Caki2 (cell line): Measurements from ENCODE around the gene AHCYL2. TPM values are rescaled to one million over a fixed set of nuclear protein-coding genes. Genes with fewer than 3 reads are reported as not detected.
"Not testable (repeated sequence)": the region's sequence is repeated elsewhere in the genome, so short reads cannot be mapped to it uniquely, and the experiment has no call there.

Experiments used
- DNase-seq: peaks from one replicate; pipeline ENCODE4 v3.0.0-alpha.2; 2015; ENCODE audit warnings: low read depth
- in situ Hi-C: cut with HindIII; loops from 2 replicates; pipeline ENCODE4 v1.10.0; 2016; ENCODE audit warnings: low sequenced_read_pairs, low pct_unique_long_range_greater_than_20kb, mixed read lengths
- total RNA-seq: library from RNA; depleted of rRNA; stranded (reverse); fragments of >200 nt; shearing (Covaris generic); gene quantifications from 2 replicates; pipeline ENCODE4 v1.2.3, GENCODE V29; 2014; ENCODE audit warnings: low replicate concordance

Gene AHCYL2
- total RNA-seq, 1 experiment from 2014 or later = 3.9 TPM

DNA sequence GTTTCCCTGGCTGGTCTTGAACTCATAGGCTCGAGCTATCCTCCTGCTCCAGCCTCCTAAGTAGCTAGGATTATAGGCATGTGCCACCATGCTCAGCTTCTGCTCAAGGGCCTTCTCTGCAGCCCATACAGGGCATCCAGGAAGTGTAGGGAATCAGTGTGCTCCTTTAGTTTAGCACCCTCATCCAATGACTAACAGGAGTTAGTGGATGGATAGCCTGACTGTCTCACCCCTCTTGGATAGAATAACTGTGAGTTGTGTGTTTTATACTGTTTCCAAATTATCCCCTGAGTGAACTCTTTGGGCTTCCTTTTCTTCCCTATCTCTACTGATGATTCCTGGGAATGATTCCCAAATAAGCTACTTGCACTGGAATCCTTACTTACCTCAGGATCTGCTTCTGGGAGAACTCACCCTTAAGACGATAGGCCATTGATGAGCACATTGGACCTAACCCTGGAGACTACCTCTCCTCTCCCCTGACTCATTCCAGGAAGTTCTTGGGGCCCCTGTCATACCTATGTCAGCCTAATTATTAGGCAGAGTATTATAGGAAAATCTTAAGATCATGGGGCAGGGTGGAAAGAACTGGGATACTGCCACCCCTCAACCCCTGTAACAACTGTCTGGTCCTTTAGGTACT lies 227.9 kb downstream of the AHCYL2 start:
- in situ Hi-C loops = no loop called here
- DNase-seq = no peak

DNA sequence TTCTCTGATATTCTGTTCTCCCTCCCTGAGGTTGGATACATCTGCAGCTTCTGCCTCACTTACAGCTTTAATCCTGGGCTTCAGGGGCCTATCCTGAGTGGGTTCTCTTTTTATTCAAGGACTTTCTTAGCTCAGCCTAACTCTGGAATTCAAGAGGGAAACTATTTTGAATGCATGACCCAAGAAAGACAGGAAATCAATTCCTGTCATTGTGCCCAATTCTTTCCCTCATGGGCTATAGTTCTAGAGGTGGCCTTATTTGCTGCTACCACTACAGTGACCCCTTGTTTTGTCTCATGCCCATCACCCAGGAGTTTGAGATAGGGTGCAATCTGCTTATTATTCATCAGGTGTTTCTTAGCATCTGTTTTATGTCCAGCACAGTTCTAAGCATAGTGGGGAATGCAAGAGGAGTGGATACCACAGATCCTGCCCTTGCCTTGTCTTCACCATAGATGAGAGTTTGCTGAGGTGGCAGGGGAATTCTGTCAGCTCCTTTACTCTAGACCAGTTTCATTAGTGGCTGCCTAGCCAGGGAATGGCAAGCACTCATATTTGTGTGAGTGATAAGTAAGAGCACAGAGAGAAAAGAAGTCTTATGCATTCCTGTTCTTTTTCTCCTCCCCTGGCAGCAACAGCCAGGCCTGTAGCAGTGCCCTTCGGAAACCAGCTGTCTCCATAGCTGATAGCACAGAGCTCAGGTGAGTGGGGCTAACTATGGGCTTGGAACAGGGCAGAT lies 228.8 kb downstream of the AHCYL2 start:
- in situ Hi-C loops = no loop called here
- DNase-seq = no peak

DNA sequence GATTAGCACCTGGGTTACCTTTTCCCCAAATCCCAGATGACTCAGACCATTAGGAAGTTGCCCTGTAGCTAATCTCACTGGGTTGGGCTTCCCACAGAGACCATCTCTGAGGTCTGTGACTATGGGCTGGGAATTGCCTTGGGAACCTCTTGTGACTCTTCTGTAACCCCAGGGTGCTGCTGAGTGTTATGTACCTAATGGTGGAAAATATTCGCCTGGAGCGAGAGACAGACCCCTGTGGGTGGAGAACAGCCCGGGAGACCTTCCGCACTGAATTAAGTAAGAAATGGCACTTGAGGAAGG lies 229.4 kb downstream of the AHCYL2 start:
- DNase-seq = no peak
- in situ Hi-C loops = no loop called here

GRCh38 chr7:129456421-129456820 lies 231.6 kb downstream of the AHCYL2 start:
- no peak for DNase-seq
- in situ Hi-C loops = no loop called here

DNA sequence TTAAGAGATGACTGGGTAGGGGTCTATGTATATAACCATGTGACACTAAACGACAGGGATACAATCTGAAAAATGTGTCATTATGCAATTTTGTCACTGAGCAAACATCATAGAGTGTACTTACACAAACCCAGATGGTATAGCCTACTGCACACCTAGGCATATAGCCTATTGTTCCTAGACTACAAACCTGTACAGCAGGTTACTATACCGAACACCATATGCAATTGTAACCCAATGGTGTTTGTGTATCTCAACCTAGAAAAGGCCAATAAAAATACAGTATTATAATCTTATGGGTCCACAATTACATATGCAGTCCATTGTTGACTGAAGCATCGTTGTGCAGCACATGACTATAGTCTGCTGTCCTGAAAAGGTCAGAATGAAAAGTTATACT lies 232.3 kb downstream of the AHCYL2 start:
- in situ Hi-C loops = no loop called here
- no peak for DNase-seq

DNA sequence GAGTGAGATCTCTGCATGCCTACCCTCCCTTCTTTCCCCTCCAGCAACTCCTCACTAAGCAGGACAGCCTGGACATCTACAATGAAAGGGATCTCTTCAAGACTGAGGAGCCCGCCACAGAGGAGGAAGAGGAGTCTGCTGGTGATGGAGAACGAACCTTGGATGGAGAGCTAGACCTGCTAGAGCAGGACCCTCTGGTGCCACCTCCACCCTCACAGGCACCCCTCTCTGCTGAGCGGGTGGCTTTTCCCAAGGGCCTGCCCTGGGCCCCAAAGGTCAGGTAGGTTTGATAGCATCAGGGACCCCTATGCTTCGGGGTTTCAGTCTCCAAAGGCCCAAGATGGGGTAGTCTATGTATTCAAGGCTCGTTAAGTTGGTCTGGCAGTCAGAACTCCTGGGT lies 233.3 kb downstream of the AHCYL2 start:
- DNase-seq = no peak
- in situ Hi-C loops = no loop called here

DNA sequence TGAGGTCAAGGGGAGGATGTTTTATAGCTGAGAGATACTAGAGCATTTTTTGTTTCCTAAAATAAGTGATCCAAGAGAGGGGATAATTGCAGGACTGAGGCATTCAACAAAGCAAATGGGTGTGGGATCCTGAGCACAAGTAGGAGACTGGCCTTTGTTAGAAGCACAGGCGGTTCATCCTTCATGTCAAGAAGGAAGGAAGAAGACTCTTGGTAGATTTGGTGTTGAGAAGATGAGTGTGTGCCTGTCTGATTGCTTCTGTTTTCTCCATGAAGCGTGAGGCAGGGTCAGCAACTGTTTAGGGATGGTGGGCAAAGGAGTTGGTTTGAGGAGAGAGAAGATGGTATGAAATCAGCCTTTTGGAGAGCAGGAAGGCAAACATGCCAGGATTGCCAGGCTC lies 237.0 kb downstream of the AHCYL2 start:
- DNase-seq = no peak
- in situ Hi-C loops = no loop called here

DNA sequence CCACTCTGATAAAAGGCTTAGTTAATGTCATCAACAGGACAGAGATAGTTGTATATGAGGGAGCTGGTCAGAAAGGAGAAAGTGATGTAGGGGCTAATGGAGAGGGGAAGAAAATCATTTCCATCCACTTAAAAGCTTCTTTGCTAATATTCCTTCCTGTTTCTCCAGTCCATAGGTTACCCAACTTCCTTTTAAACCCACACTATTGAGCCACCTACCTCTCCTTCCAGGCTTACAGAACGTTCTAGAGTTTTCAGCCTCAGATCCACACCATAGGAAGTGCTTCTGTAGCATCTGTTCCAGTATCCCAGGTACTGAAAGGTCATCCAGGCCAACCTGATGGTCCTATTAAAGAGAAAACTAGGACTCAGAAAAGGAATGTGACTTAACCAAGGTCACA lies 237.6 kb downstream of the AHCYL2 start:
- no peak for DNase-seq
- in situ Hi-C loops = no loop called here

- no peak for DNase-seq
- in situ Hi-C loops = no loop called here
These were observed 239.4 kb downstream of the AHCYL2 start for GRCh38 chr7:129464194-129464593.

GRCh38 chr7:129465080-129465479 lies 240.2 kb downstream of the AHCYL2 start:
- DNase-seq = no peak
- in situ Hi-C loops = no loop called here

DNA sequence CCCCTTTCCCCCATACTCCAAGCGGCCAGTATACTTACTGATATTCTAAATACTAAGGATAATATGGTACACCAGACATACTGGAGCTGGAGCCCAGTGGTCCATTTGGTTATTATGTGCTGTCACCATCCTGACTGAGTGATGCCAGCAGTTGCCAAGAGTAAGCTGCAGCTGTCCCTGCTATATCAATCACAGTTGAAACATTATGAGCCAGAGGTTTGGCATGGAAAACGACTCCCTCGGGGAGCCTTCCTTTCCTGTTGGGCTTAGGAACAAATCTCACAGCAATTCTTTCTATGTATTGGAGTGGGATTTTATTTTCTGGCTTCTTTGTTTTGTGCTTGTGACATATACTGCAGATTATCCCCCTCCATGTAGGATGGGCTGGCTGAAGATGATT lies 242.0 kb downstream of the AHCYL2 start:
- DNase-seq = no peak
- in situ Hi-C loops = no loop called here

DNA sequence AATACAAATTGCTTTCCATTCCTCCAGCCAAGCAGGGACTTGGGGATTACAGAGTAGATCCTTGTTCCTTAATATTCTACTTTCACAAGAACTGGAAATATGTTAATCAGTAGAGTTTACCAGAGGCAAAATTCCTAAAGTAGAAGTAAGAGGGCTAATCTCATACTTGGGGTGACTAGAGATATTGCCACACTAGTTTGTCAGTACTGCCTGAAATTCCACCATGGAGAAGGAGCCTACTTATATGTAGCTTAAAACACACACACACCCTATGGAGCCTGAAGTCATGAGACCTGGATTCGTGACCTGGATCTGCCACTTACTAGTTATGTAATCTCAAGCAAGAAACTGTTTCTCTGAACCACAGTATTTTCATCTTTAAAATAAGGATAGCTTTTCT lies 243.3 kb downstream of the AHCYL2 start:
- DNase-seq = no peak
- in situ Hi-C loops = no loop called here

GRCh38 chr7:129468547-129468946 lies 243.7 kb downstream of the AHCYL2 start:
- in situ Hi-C loops = no loop called here
- no peak for DNase-seq

GRCh38 chr7:129469930-129470329 lies 245.1 kb downstream of the AHCYL2 start:
- in situ Hi-C loops = no loop called here

GRCh38 chr7:129470411-129470810 lies 245.6 kb downstream of the AHCYL2 start:
- no peak for DNase-seq
- in situ Hi-C loops = no loop called here

More at GRCh38 chr7:129469930-129470329, 245.1 kb downstream of the AHCYL2 start:
- no peak for DNase-seq

GRCh38 chr7:129471402-129471827 lies 246.6 kb downstream of the AHCYL2 start:
- DNase-seq = peak; percentile 19
- in situ Hi-C loops = no loop called here

- in situ Hi-C loops, DNase-seq: not testable (repeated sequence)
These were observed 251.1 kb downstream of the AHCYL2 start for GRCh38 chr7:129475931-129476330.

DNA sequence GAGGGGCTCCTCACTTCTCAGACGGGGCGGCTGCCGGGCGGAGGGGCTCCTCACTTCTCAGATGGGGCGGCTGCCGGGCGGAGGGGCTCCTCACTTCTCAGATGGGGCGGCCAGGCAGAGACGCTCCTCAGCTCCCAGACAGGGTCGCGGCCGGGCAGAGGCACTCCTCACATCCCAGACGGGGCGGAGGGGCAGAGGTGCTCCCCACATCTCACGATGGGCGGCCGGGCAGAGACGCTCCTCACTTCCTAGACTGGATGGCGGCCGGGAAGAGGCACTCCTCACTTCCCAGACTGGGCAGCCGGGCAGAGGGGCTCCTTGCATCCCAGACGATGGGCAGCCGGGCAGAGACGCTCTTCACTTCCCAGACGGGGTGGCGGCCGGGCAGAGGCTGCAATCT lies 251.6 kb downstream of the AHCYL2 start:
- DNase-seq, in situ Hi-C loops: not testable (repeated sequence)
